Spleen (tissue), 11 donors: ENCODE measurements around the gene GABBR2. TPM values are rescaled to one million over a fixed set of nuclear protein-coding genes. Genes with fewer than 3 reads are reported as not detected.

ENCODE experiments used
- DNase-seq: peaks from one replicate; pipeline ENCODE4 v3.0.0-alpha.2; 2020
- H3K27ac ChIP-seq, 8 donors: fragments of 200-600 bp; sonication (generic) in 7 of 8; 1 replicate in 4 of 8; 2 replicates in 4 of 8; pipeline versions ENCODE4 v1.5.0 to v1.8.0; 2016 to 2021; ENCODE audit warnings: inconsistent platforms in 4 of 8, mild to moderate bottlenecking in 4 of 8, moderate library complexity in 1 of 8
- H3K27me3 ChIP-seq, 7 donors: fragments of 200-600 bp; sonication (generic) in 6 of 7; replicated peaks in 1 of 7; 1 replicate in 4 of 7; 2 replicates in 3 of 7; pipeline versions ENCODE4 v1.5.0 to v1.8.0; 2016 to 2021; ENCODE audit warnings: inconsistent platforms in 3 of 7, mild to moderate bottlenecking in 1 of 7
- H3K36me3 ChIP-seq, 6 donors: fragments of 200-600 bp; sonication (generic) in 5 of 6; 1 replicate in 4 of 6; 2 replicates in 2 of 6; pipeline versions ENCODE4 v1.5.0 to v1.8.0; 2016 to 2021; ENCODE audit warnings: inconsistent platforms in 2 of 6
- H3K4me1 ChIP-seq, 6 donors: fragments of 200-600 bp; sonication (generic) in 5 of 6; 1 replicate in 3 of 6; 2 replicates in 3 of 6; pipeline versions ENCODE4 v1.5.0 to v1.8.0; 2016 to 2021; ENCODE audit warnings: inconsistent platforms in 3 of 6
- H3K4me3 ChIP-seq, 8 donors: fragments of 200-600 bp; sonication (generic) in 7 of 8; 1 replicate in 4 of 8; 2 replicates in 4 of 8; pipeline versions ENCODE4 v1.5.0 to v1.8.0; 2016 to 2021; ENCODE audit warnings: inconsistent platforms in 4 of 8, mild to moderate bottlenecking in 4 of 8, moderate library complexity in 2 of 8
- H3K9me3 ChIP-seq, 8 donors: fragments of 200-600 bp; sonication (generic) in 7 of 8; 1 replicate in 4 of 8; 2 replicates in 4 of 8; pipeline versions ENCODE4 v1.5.0 to v1.8.0; 2016 to 2021; ENCODE audit warnings: inconsistent platforms in 4 of 8
- POLR2A ChIP-seq, 3 donors: fragments of 450-650 bp; IDR thresholded peaks; one replicate each; pipeline ENCODE4 v1.5.1; 2017; ENCODE audit warnings: antibody characterized with exemption in 3 of 3, mild to moderate bottlenecking in 1 of 3
- POLR2AphosphoS5 ChIP-seq, 3 donors: sonication (generic); formaldehyde crosslinking; IDR thresholded peaks; one replicate each; pipeline ENCODE4 v1.5.1; 2017; ENCODE audit warnings: antibody characterized with exemption in 3 of 3
- WGBS, 5 donors: extraction: QIAGEN DNeasy Blood & Tissue Kit in 3 of 5; methylation state at CpG; one replicate each; pipeline versions ENCODE4 v1.1.5 to v1.1.7; 2013 to 2018; 5-methylcytosine and 5-hydroxymethylcytosine counted together
- intact Hi-C: fragments of 100-400 bp; cut with DNase I; formaldehyde crosslinking; loops from one replicate; pipeline ENCODE4 v1.15.0; 2023; ENCODE audit warnings: low total_unique reads
- polyA plus RNA-seq, 3 donors: library from polyadenylated mRNA; stranded (reverse); fragments of 200-250 nt; gene quantifications; one replicate each; pipeline ENCODE4 v1.2.1, GENCODE V29; 2013
- total RNA-seq, 7 donors: library from RNA; depleted of rRNA in 3 of 7; stranded (reverse); fragments of >200 nt in 3 of 7; fragmentation: NEBNext Ultra II Directional in 4 of 7; extraction: Animal tissue kit (Norgen Biotek cat#: 25700) in 4 of 7; gene quantifications; one replicate each; pipeline versions ENCODE4 v1.1.0 to v1.2.1, GENCODE V29; 2016 to 2021
- TF ChIP-seq, protein P1 (sequence below), 11 experiments: fragments of 200-600 bp in 7 of 11; fragments of 450-650 bp in 4 of 11; sonication (generic) in 4 of 11; IDR thresholded peaks in 8 of 11; conservative IDR thresholded peaks in 3 of 11; 1 replicate in 7 of 11; 2 replicates in 4 of 11; pipeline versions ENCODE4 v1.4.0 to v1.8.0; 2016 to 2021; ENCODE audit warnings: antibody characterized with exemption in 11 of 11, inconsistent platforms in 4 of 11, mild to moderate bottlenecking in 1 of 11
- donor health status: healthy with polysubstance abuse.
- donor health status: DM: no; HTN: no; CAD: no; lungs with moderate emphysema.
- donor health status: DM: no; HTN: no; CAD: no.
- donor health status: Bipolar disorder and iron deficiency.
- donor health status: healthy.
- donor health status: DM: no; HTN: no; CAD: no.
- donor health status: DM: yes; HTN: yes; CAD: no.

The GABBR2 gene
- total and polyA plus RNA-seq, 10 donors, result 0.03 to 0.32 (median 0.07) TPM; not detected in 7

DNA sequence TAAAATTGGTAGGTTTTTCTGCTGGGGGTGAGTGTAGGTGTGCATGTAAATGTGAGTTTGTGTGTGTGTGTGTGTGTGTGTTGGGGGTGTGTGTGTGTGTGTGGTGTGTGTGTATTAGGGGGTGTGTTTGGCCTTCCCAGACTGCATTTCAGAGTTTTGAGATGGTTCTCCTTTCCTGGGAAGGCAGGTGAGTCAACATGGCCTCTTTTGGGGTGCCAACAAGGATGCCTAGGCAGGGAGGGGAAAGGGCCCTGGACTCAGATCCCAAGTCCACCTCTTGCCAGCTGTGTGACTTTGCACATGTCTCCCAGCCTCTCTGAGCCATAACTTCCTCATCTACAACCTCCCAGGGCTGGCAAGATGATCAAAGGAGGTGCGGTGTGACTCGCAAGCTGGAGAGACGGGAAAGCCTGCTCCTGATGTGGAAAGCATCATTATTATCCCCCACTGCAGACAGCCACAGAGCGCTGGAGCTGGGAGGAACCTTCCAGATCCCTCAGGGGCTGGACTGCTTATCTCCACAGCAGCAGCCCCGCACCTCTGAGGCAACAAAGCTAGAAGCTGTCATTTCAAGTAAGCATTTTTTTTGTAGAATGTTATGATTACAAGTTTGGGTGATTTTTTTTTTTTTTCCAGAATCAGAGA is 389.8 kb downstream of the GABBR2 start:
- 74 to 88% (median 87%) methylated on average over 5 of the region's 5 CpGs for WGBS, 5 donors
- Histone ChIP-seq H3K4me1 (peaks cover 0 to 10% (median 6%) of the 10 kb centered on the region in 6 donors), H3K27ac (no peak overlapping the region), H3K36me3 (no peaks in the 10 kb centered on the region), H3K4me3 (no peak overlapping the region), H3K27me3 (peaks cover 0 to 20% (median 0%) of the 10 kb centered on the region in 7 donors), H3K9me3 (no peaks in the 10 kb centered on the region)
- TF ChIP-seq POLR2AphosphoS5 (IDR thresholded peaks at IDR 0.05) (no peak), POLR2A (IDR thresholded peaks at IDR 0.05) (no peak)
- TF ChIP-seq, protein P1, sequence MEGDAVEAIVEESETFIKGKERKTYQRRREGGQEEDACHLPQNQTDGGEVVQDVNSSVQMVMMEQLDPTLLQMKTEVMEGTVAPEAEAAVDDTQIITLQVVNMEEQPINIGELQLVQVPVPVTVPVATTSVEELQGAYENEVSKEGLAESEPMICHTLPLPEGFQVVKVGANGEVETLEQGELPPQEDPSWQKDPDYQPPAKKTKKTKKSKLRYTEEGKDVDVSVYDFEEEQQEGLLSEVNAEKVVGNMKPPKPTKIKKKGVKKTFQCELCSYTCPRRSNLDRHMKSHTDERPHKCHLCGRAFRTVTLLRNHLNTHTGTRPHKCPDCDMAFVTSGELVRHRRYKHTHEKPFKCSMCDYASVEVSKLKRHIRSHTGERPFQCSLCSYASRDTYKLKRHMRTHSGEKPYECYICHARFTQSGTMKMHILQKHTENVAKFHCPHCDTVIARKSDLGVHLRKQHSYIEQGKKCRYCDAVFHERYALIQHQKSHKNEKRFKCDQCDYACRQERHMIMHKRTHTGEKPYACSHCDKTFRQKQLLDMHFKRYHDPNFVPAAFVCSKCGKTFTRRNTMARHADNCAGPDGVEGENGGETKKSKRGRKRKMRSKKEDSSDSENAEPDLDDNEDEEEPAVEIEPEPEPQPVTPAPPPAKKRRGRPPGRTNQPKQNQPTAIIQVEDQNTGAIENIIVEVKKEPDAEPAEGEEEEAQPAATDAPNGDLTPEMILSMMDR (IDR thresholded peaks at IDR 0.05 in 8 of 11, conservative IDR thresholded peaks at IDR 0.05 in 3 of 11), result no peak
- intact Hi-C loops, result no loop called here
- DNase-seq, result peak; percentile 32

DNA sequence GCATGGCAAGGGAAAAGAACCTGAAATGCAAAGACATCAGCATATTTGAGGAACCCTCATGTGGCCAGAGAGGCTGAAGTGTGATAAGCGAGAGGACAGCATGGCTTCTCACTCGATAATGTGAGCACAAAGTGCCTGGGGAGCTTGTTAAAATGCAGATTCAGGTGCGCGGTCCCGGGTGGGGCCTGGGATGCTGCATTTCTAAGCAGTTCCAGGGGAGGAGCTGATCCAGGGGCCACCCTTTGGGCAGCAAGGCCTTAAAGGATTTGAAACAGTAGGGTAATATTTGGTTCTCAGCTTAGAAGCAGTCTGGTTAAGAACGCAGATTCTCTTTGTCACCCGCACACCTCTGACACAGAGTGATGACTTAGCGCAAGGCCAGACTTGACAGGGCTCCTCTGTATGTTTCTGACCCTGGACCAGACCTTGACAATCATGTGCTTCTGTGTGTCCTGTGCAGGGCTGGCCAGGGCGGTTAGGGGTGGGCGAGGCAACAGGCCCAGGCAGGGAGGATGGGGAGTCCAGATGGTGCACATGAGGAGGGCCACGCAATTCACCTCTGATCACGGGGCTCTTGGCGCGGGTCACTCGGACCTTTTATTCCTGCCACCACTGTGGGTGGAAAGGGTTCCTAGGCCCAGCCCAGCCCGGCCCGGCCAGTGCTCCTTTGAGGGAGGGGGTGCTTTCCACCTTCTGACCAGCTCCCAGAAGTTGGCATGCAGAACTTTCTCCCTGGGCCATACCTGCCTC is 390.5 kb downstream of the GABBR2 start:
- WGBS, 5 donors, result 87 to 95% (median 91%) methylated on average over 16 to 17 of the region's 17 CpGs
- no peak for DNase-seq

DNA sequence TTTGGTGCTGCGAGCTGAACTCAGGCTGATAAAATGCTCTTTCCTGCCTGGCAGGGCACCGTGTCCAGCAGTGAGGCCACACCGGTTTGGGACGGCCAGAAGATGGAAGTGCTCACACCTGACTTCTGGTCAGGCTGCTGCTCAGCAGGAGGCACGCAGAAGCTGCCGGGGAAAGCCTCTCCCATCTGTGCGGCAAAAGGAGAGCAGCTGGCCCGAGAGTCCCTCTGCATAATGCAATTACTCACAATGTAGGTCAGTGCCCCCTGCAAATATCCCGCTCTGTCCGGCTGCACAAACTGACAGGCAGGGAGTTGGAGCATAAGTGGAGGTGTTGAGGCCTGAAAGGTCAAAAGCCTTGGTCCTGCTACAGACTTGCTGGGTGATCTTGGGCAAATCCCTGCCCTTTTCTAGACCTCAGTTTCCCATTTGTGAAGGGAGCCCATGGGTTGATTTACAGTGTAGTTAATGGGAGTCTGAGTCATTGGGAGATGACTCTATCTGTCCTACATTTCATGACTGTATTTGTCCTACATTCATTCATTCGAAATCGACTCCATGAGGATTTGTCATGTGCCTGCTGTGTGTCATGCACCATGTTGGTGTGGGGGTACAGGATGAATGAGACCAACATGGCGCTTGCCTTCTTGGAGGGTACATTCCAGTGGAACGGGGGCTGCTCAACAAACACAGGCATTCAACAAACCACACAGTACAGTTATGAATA is 391.4 kb downstream of the GABBR2 start:
- Histone ChIP-seq H3K4me1 (peaks cover 0 to 10% (median 4%) of the 10 kb centered on the region in 6 donors), H3K36me3 (no peaks in the 10 kb centered on the region), H3K4me3 (no peak overlapping the region), H3K9me3 (no peaks in the 10 kb centered on the region), H3K27ac (no peak overlapping the region), H3K27me3 (peaks cover 0 to 26% (median 0%) of the 10 kb centered on the region in 7 donors)
- WGBS, 5 donors, result 77 to 86% (median 83%) methylated on average over 14 of the region's 14 CpGs
- no peak for TF ChIP-seq POLR2A (IDR thresholded peaks at IDR 0.05)
- TF ChIP-seq, protein P1 (IDR thresholded peaks at IDR 0.05 in 8 of 11, conservative IDR thresholded peaks at IDR 0.05 in 3 of 11), result no peak
- TF ChIP-seq POLR2AphosphoS5 (IDR thresholded peaks at IDR 0.05), result no peak
- DNase-seq, result no peak
- intact Hi-C loops, result loop anchor here (2.0 kb wide), 1 partner anchor 458 kb away; no protein-coding TSS in a partner anchor

More for the DNA sequence above, 390.5 kb downstream of the GABBR2 start:
- Histone ChIP-seq H3K9me3 (no peaks in the 10 kb centered on the region), H3K4me3 (no peak overlapping the region), H3K27me3 (peaks cover 0 to 26% (median 0%) of the 10 kb centered on the region in 7 donors), H3K27ac (no peak overlapping the region), H3K4me1 (peaks cover 0 to 10% (median 4%) of the 10 kb centered on the region in 6 donors), H3K36me3 (no peaks in the 10 kb centered on the region)
- intact Hi-C loops, result no loop called here
- no peak for TF ChIP-seq POLR2A (IDR thresholded peaks at IDR 0.05)
- TF ChIP-seq POLR2AphosphoS5 (IDR thresholded peaks at IDR 0.05), result no peak
- TF ChIP-seq, protein P1 (IDR thresholded peaks at IDR 0.05 in 8 of 11, conservative IDR thresholded peaks at IDR 0.05 in 3 of 11), result no peak
